Hepatocyte (in vitro differentiated cells): ENCODE measurements around the gene PCGF1. TPM values are rescaled to one million over a fixed set of nuclear protein-coding genes. Genes with fewer than 3 reads are reported as not detected.

Experiments used
- DNase-seq: peaks from one replicate; pipeline ENCODE4 v3.0.0-alpha.2; 2016; ENCODE audit warnings: low spot score
- H2AFZ ChIP-seq: fragments of 200-600 bp; sonication (generic); 2 replicates; pipeline ENCODE4 v1.6.0; 2016; ENCODE audit warnings: antibody characterized with exemption, mild to moderate bottlenecking
- H3K27ac ChIP-seq: fragments of 200-600 bp; sonication (generic); 2 replicates; pipeline ENCODE4 v1.5.1; 2016; ENCODE audit warnings: mild to moderate bottlenecking
- H3K27me3 ChIP-seq: fragments of 200-600 bp; sonication (generic); 2 replicates; pipeline ENCODE4 v1.6.1; 2016
- H3K36me3 ChIP-seq: fragments of 200-600 bp; sonication (generic); replicated peaks from 2 replicates; pipeline ENCODE4 v1.5.1; 2016; ENCODE audit warnings: low read depth; ENCODE audit not compliant: insufficient read depth
- H3K4me1 ChIP-seq: fragments of 200-600 bp; sonication (generic); 2 replicates; pipeline ENCODE4 v1.5.1; 2016; ENCODE audit warnings: mild to moderate bottlenecking, moderate library complexity; ENCODE audit not compliant: insufficient read depth
- H3K4me2 ChIP-seq: fragments of 200-600 bp; sonication (generic); 2 replicates; pipeline ENCODE4 v1.6.0; 2016
- H3K4me3 ChIP-seq: fragments of 200-600 bp; sonication (generic); 2 replicates; pipeline ENCODE4 v1.5.1; 2016; ENCODE audit warnings: mild to moderate bottlenecking
- H3K79me2 ChIP-seq: fragments of 200-600 bp; sonication (generic); 2 replicates; pipeline ENCODE4 v1.6.0; 2017; ENCODE audit warnings: mild to moderate bottlenecking
- H3K9me2 ChIP-seq: fragments of 200-600 bp; sonication (generic); replicated peaks from 2 replicates; pipeline ENCODE4 v1.6.0; 2017; ENCODE audit warnings: mild to moderate bottlenecking; ENCODE audit not compliant: insufficient read depth
- H3K9me3 ChIP-seq: fragments of 200-600 bp; sonication (generic); 2 replicates; pipeline ENCODE4 v1.5.1; 2016; ENCODE audit warnings: low read depth, mild to moderate bottlenecking
- H4K20me1 ChIP-seq: fragments of 200-600 bp; sonication (generic); 2 replicates; pipeline ENCODE4 v1.6.0; 2016; ENCODE audit warnings: mild to moderate bottlenecking; ENCODE audit not compliant: insufficient read depth, poor library complexity, severe bottlenecking
- EZH2 ChIP-seq: fragments of 200-600 bp; sonication (generic); IDR thresholded peaks from 2 replicates; pipeline ENCODE4 v1.6.1; 2016; ENCODE audit warnings: antibody characterized with exemption, mild to moderate bottlenecking, borderline replicate concordance
- EZH2phosphoT487 ChIP-seq: fragments of 200-600 bp; sonication (generic); IDR thresholded peaks from one replicate; pipeline ENCODE4 v1.6.1; 2018; ENCODE audit warnings: antibody characterized with exemption, mild to moderate bottlenecking, low read depth, moderate library complexity; ENCODE audit not compliant: unreplicated experiment, severe bottlenecking
- WGBS: methylation state at CpG from one replicate; pipeline ENCODE4 v1.1.6; 2016; ENCODE audit warnings: low lambda C conversion rate; ENCODE audit errors: missing lambda C conversion rate; 5-methylcytosine and 5-hydroxymethylcytosine counted together
- polyA plus RNA-seq: library from polyadenylated mRNA; unstranded; fragments of >200 nt; fragmentation: Nextera tagmentation; extraction: Ambion mirVana; gene quantifications from 2 replicates; pipeline ENCODE4 v1.2.1, GENCODE V29; 2016
- total RNA-seq: library from RNA; depleted of rRNA; stranded (reverse); fragments of >200 nt; gene quantifications from 2 replicates; pipeline ENCODE4 v1.2.3, GENCODE V29; 2014
- TF ChIP-seq, protein P1 (sequence below): fragments of 200-600 bp; sonication (generic); IDR thresholded peaks from 2 replicates; pipeline ENCODE4 v1.5.1; 2016; ENCODE audit warnings: antibody characterized with exemption, mild to moderate bottlenecking; ENCODE audit not compliant: poor library complexity

The PCGF1 gene
- total and polyA plus RNA-seq, 2 experiments from 2014 or later = 10.6 to 30.2 TPM

DNA sequence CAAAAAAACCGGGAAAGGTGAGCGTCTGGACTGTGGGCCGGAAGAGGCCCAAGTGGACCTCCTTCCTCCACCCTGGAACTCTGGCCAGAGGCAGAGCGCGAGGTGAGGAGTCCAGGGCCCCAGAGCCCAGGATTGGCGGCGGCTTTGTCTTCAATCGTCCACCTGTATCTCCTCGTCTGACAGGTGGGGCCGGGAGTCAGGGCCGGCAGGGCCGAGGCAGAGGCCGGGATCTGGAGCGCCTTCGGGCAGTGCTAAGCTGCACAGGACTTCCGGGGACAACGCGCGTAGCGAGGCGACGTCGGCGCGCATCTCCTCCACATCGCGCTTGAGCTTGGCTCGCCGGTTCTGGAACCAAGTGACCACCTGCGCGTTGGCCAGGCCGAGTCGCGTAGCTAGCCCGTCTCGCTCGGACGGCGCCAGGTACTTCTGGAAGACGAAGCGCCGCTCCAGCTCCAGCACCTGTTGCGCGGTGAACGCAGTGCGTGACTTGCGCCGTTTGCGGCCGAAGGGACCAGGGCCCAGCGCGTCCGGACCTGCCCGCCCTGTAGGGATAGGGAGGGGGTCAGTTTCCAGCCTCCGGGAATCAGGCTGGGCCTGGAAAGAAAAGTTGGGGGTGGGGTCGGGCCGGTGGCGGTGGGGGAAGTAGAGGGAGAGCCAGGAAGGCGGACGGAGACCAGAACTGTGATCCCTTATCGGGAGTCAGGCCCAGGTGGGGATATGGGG lies 9.6 kb downstream of the PCGF1 start:
- peak overlapping the region; percentile 98 for H3K4me2 ChIP-seq
- peaks cover 52% of the 10 kb centered on the region for H3K27me3 ChIP-seq
- H3K4me3 ChIP-seq = peak overlapping the region; percentile 60
- H3K79me2 ChIP-seq = peaks cover 4% of the 10 kb centered on the region
- no peak for TF ChIP-seq EZH2phosphoT487
- no peak for TF ChIP-seq EZH2
- TF ChIP-seq, protein P1, sequence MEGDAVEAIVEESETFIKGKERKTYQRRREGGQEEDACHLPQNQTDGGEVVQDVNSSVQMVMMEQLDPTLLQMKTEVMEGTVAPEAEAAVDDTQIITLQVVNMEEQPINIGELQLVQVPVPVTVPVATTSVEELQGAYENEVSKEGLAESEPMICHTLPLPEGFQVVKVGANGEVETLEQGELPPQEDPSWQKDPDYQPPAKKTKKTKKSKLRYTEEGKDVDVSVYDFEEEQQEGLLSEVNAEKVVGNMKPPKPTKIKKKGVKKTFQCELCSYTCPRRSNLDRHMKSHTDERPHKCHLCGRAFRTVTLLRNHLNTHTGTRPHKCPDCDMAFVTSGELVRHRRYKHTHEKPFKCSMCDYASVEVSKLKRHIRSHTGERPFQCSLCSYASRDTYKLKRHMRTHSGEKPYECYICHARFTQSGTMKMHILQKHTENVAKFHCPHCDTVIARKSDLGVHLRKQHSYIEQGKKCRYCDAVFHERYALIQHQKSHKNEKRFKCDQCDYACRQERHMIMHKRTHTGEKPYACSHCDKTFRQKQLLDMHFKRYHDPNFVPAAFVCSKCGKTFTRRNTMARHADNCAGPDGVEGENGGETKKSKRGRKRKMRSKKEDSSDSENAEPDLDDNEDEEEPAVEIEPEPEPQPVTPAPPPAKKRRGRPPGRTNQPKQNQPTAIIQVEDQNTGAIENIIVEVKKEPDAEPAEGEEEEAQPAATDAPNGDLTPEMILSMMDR = no peak
- DNase-seq = no peak
- H3K27ac ChIP-seq = no peak overlapping the region
- H3K9me2 ChIP-seq = no peaks in the 10 kb centered on the region
- WGBS = 6% methylated on average over 56 of the region's 61 CpGs
- H3K9me3 ChIP-seq = no peaks in the 10 kb centered on the region
- peak overlapping the region; percentile 28 for H2AFZ ChIP-seq
- H3K4me1 ChIP-seq = peaks cover 39% of the 10 kb centered on the region
- no peaks in the 10 kb centered on the region for H3K36me3 ChIP-seq
- no peaks in the 10 kb centered on the region for H4K20me1 ChIP-seq

DNA sequence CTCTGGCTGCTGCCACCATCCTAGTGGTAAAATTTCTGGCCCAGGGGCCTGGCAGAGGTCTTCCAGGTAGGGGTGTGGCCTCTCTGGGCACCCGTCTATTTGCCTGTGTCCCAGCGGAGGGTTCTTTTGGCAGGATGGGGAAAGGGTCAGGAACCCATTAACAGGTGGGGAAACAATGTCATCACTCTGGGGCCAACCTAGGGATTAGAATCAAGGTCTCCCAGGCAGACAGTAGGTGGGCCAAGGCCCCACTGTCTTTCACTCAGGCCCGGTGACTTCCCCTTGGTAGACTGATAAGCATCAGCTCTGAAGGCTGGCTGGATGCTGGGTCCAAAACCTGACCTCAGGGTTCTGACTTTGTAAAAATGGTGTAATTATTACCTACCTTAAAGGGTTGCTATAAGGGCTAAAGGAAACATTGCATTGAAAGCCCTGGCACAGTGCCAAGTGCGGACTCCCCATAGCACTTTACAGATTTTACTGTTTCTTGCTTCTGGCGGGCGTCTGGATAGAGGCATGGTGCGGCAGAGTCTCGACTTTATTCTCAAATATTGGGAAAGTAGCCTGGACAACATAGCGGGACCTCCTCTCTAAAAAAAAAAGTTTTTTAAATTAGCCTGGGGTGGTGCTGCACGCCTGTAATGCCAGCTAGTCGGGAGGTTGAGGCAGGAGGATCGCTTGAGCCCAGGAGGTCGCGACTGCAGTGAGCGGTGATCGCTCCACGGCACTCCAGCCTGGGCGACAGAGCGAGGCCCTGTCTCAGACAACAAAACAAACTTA lies 10.3 kb downstream of the PCGF1 start:
- Histone ChIP-seq H3K36me3 (no peaks in the 10 kb centered on the region), H3K27me3 (peaks cover 52% of the 10 kb centered on the region)
- 71% methylated on average over 19 of the region's 19 CpGs for WGBS

DNA sequence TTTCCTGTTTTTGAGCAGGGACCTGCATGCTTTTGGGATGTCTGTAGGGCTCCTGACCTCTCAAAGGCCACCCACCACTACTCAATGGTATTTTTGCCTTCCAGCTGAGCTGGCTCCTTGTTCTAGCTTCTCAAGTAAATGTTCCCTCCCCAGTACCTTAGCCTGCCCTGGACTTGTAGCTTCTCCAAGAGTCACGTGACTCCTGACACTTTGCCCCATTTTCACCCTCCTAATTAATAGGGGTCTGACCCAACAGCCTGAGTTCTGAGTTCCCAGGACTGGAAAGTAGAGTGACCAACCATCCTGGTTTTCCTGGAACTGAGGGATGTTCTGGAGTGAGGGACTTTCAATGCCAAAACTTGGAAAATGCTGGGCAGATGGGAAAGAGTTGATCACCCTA lies 12.1 kb downstream of the PCGF1 start:
- peaks cover 28% of the 10 kb centered on the region for H3K4me1 ChIP-seq
- H3K4me3 ChIP-seq = no peak overlapping the region
- no peak for DNase-seq
- no peak overlapping the region for H3K27ac ChIP-seq
- no peak overlapping the region for H3K4me2 ChIP-seq
- TF ChIP-seq EZH2phosphoT487 = no peak
- TF ChIP-seq, protein P1 = no peak
- TF ChIP-seq EZH2 = no peak
- H3K9me2 ChIP-seq = no peaks in the 10 kb centered on the region
- H3K36me3 ChIP-seq = no peaks in the 10 kb centered on the region
- H3K79me2 ChIP-seq = no peaks in the 10 kb centered on the region
- H3K9me3 ChIP-seq = no peaks in the 10 kb centered on the region
- no peak overlapping the region for H2AFZ ChIP-seq
- H4K20me1 ChIP-seq = no peaks in the 10 kb centered on the region
- WGBS = 93% methylated on average over 1 of the region's 1 CpG
- H3K27me3 ChIP-seq = peaks cover 42% of the 10 kb centered on the region

More for the DNA sequence above, 10.3 kb downstream of the PCGF1 start:
- Histone ChIP-seq H3K9me2 (no peaks in the 10 kb centered on the region), H2AFZ (no peak overlapping the region), H3K4me3 (no peak overlapping the region), H3K4me1 (peaks cover 37% of the 10 kb centered on the region), H3K9me3 (no peaks in the 10 kb centered on the region), H3K27ac (no peak overlapping the region), H4K20me1 (no peaks in the 10 kb centered on the region), H3K79me2 (peaks cover 4% of the 10 kb centered on the region), H3K4me2 (peak overlapping the region; percentile 98)
- no peak for DNase-seq
- no peak for TF ChIP-seq EZH2phosphoT487
- peak; percentile 13 for TF ChIP-seq EZH2

DNA sequence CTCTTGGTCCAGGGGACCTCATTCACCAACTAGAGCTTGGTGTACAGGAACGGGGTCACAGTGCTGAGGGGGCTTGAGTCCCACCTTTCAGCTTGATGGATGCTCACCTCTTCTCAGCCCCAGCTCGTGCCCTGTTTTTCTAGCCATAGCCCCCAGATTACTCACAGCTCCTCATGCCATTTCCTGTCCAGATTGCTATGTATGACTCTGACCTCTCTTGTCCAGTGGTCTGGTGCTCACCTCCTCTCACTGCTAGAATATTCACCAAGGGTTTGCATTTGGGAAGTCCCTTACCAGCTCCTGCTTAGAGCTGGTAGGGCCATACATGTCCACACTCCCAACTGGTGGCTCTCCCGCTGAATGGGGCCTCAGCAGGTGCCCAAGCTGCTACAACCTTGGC lies 13.9 kb downstream of the PCGF1 start:
- TF ChIP-seq EZH2 (no peak), EZH2phosphoT487 (no peak)
- TF ChIP-seq, protein P1 = no peak
- Histone ChIP-seq H2AFZ (no peak overlapping the region), H3K27ac (no peak overlapping the region), H3K4me3 (no peak overlapping the region), H3K9me3 (no peaks in the 10 kb centered on the region), H4K20me1 (no peaks in the 10 kb centered on the region), H3K27me3 (peaks cover 24% of the 10 kb centered on the region), H3K4me1 (peaks cover 12% of the 10 kb centered on the region), H3K9me2 (no peaks in the 10 kb centered on the region), H3K79me2 (no peaks in the 10 kb centered on the region), H3K36me3 (no peaks in the 10 kb centered on the region), H3K4me2 (no peak overlapping the region)
- DNase-seq = no peak
- WGBS = 92% methylated on average over 3 of the region's 3 CpGs
